ENCODE data around the gene RNF144A.

Gene RNF144A

DNA sequence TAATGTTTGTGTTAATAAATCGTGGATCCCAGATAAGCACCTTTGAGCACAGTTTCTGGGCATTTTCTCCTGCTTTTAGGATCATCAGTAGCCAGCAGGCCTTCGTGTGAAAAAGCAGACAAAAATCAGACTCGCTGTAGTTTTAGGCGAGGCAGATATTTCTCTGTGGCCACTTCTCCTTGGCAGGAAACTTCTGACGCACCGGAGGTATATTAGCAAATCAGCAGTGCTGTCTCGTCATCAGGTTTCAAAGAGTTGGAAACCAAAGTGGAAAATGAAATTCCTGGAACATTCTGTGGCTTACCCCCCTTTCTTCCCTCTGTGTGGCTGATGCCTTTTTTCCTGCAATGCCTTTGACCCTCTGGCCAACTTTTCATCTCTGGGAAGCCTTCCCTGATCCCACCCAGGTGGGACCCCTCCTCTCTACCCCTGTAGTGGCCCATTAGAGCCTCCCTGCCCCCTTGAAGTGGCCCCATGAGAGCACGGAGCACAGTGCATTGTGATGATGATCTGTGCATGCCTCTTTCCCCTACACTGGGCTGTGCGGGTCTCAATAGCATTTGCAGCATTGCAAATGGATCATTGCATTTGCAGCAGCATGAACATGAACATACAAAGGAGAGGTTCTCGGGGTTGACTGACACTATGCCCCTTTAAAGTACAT lies 93.3 kb downstream of the RNF144A start:
- no peak for DNase-seq

DNA sequence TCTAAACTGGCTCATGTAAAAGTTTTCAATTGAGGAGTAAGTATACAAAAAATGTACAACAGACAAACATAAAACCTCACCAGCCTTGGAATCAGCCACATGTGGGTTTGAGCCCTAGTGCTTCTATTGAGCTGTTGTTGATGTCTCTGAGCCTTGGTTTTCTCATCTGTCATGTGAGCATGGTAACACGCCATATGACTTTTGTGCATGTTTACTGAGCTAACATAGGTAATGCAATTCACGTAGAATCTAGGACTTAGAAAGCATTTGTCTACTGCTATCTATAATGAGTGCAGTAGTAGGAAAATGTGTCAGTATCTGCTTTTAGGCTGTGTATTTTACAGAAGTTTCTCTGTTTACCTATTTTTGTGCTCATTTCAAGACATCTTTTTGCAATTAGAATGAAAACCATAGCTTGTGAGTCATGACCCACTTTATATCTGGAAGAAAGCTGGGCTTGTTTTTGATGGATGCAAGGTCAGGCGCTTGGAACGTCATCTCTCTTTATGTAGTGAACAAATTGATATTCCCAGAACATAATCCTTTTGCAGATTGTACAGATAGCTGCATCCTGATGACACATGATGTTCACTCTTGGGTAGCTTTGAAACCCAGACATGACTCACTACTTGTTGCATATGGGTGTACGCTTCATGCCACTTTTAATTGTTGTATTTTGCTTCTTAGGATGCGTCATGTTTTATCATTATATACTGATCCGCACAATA lies 94.3 kb downstream of the RNF144A start:
- peak; percentile 59 for DNase-seq

DNA sequence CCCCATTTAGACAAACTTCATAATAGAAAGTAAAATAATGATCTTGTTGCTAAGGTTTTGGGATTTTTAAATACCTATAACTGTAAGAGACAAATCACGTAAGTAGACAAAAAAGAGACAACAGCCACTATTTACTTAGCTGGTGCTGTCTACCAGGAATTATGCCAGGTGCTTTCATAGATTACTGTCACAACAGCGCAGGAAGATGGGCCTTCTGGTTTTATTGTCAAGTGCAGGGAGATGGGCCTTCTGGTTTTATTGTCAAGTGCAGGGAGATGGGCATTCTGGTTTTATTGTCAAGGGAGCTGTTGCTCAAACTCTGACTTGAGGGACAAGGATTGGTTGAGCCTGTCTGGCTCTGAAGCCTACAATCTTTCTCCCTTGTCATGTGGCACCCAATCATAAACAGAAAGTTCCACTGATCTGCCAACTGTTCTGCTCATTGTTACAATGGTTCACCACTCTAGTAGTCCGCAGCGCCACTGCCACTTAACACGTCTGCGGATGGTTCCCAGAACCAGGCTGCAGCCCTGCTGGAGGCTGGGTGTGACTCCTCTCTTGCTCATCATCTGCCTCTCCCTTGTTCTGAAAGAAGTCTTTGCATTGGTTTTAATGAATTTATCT lies 95.0 kb downstream of the RNF144A start:
- peak; percentile 33 for DNase-seq

DNA sequence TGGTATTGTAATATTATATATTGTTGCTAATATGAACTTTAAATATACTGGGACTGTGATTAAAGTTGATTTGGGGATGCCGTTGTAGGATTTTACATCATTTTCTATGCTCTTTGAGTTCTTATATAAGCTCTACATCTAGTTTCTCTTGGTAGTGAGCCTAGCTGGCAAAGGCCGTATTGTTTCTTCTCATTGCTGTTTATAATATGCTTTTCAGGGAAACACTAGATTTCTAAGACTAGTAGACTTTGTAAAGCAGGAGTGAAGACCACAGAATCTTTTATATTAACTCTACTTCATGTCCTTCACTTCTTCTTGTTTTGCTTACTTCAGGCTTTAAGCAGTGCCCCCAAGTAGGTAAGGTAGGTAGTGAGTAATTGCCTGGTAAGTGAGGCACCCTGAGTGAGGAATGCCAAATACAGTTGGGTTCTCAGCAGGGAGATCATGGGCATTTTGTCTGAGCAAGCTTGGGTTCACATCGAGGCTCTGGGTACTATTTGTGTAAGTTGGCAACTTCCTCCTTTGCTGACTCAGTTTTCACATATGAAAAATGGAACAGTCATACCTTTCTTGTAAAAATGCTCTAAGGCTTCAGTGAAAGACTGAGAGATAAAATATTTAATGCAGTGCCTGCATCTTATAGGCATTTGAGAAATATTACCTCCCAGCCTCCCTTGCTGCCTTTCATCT lies 96.4 kb downstream of the RNF144A start:
- no peak for DNase-seq

DNA sequence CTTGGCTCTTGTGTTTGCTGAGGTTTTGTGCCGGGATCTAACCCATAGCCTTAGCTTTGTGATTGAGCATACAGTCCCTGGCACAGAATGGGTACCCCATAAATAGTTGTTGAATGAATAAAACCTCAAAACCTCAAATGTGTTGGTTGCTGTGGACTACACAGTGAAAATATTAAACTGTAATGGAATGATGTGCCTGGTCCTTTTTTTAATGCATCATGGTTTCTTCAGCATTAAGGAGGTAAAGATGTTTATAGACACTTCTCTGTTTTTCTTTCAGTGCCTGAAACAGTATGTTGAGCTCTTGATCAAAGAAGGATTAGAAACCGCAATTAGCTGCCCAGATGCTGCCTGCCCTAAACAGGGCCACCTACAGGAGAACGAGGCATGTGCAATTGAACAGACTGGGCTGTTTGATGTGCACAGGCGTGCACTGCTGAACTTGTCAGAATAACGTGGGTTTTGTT lies 97.0 kb downstream of the RNF144A start:
- no peak for DNase-seq

DNA sequence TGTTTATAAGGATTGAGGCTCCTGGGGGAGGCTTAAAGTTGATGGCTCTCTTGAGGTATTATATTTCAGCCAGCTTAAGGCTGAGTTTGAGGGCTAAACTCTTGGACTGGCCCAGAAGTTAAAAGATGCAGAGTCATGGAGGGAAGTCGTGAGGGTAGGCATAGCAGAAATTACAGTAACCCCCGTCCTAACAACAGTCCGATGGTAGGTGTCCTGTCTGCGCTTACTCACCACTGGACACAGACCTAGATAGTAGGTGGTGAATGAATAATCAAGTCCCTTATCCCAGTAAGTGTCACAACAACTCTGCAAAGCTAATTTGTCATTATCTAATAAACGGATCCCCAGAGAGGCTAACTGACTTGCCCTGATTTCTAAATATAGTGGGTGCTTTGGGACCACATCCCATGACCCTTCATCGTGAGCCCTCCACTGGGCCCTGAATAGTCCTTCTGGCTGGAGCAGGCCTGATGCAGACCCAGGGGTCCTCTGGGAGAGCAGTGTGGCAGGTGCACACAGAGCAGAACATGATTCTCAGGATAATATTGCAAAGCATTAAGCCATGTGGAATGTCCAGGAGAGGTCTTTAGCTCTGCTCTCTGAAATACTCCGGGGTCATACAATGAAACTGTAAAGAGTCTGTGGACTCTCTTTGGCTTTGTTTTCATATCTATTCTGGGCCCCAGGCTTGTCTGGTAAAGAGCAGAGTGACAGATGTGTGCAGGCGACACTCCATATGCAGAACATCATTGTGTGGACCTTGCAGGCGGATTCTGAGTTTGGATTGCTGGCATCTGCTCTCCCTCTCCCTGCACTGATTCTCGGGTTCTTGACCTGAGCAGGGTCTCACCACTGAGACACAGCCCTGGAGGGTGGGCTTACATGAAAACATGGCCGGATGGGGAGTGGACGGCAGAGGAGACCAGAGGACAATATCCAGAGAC lies 98.1 kb downstream of the RNF144A start:
- no peak for DNase-seq

DNA sequence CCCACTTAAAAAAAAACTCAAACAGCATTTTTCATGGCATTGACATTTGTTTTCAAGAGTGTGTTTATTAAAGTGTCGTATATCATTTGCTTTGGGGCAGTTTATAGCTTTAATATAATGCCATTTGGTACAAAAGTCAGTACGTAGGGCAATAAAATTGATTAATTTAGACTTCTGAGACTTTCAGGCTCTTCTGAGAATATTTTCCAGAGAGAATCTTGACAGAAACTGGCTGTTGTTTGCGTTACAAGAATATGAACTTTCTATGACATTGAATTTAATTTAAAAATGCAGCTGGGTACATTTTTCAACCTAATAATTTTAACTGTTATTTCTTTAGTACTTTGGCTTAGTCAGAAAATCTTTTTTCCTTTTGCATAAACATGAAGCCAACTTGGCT lies 98.9 kb downstream of the RNF144A start:
- no peak for DNase-seq

DNA sequence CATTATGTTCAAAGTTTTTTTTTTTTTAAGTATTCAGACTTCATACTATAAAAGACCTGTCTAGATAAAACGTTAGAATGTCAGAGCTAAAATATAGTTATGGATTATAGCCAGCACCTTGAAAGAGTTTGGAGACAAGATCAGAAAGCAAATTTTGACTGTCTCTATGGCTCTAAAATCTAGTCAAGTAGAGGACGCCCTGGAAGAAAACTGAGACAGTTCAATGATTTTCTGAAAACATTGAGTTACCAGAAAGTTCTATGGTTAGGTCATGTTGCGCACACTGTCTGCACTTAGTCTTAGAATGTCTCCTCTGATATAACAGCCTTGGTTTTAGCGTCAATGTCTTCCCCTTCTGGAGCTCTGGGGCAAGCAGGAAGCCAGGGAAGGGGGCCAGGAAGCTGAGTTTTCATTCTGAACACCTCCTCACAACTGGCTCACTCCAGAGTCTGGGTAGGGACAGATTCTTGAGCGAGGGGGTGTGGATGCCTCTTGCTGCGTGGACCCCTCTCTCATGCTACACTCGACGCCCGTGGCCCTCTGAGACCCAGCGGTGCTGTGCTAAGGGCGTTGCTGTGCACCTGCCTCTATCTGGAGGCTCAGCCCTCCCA lies 99.5 kb downstream of the RNF144A start:
- DNase-seq = no peak

DNA sequence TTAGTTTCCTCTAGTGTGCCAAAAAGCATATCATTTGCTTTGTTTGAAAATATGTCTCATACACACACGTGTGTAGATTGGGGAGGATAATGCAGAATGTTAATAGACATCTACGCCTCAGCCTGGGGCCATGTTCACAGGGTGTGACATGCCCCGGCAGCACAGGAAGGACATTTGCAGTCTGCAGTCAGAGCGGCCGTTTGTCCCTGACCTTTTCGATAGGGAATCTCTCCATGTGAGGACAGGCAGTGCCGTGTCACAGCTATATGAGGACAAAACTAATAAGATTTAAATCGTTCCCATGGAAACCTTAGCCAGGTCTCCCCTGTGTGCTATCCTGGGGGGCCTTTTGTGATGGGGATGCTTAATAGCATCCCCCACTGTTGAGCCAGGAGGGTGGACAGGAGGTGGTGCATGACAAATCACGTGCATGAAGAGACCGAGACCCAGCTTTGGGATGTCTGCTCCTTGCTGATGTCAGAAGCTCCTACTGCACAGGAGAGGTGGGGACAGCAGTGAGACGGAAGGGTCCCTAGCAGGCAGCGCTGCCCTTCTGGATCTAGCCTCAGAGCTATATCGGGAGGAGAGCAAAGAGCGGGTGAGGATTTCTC lies 100.6 kb downstream of the RNF144A start:
- no peak for DNase-seq

DNA sequence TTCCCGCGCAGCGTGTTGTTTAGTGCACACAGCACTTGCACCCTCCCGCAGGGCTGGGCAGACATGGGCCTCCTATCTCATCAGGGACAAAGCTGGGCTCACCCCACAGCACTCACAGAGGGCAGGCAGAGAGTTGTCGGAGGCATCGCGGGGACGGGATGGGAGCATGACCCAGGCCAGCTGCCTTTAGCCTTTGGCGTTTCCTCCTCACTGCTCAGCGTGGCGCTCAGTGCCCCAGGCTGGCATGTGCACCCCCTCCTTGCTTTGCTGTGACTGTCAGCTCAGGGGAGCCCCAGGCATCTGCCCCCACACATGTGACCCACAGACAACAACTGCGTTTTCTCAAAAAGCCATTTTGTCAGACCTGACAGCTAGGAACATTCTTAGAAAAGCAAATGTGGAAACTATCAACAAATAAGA lies 101.1 kb downstream of the RNF144A start:
- DNase-seq = no peak

DNA sequence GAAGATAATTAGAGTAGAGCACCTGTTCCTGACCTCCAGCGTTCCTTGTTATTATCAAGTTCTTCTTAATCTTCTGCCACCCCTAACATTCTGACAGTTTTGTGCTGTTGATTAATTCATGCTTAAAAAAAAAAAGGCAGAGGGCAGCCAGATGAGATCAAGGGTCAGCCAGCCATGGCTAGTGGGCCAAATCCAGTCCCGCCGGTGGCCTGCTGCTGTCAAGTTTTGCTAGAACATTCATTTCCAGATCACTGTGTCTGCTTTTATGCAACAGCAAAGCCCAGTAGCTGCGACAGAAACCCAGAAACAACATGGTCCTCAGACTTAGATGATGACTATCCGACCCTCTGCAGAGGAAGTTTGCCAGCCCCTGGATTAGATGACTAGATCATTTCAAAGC lies 101.6 kb downstream of the RNF144A start:
- no peak for DNase-seq

DNA sequence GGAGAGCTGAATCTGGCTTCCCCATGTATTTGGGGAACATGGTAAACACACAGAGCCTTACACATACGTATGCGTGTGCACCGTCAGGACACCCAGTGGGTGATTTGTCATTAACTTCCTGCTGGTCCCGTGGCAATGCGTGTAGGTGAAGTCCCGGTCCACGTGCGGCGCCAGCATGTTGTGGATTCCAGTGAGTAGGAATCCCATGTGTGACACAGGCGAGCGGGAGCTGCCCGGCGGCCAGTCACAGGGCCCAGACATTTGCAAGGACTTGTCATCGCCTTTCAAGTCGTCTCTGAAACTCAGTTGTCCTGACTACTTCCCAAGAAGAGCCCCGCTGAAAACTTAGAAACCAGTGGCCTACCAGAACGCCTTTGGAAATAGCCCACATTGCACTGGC lies 102.0 kb downstream of the RNF144A start:
- no peak for DNase-seq

DNA sequence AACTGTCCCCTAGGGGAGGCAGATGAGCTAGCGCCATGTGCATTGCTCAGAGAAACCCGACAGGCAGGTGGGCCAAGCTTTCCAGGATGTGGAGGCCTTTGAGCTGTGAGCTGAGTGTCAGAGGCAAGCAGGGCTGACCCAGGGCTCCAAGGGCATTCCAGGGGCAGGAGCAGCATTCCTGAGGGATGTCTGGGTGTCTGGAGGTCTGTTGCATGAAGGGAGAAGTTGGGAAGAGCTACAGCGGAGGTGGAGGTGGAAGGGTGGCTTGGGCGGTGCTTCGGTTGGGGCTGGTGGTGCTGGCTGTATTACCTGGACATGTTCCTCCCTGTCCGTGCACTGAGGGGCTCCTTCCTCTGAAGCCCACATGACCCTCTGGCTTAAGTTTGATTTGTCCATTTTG lies 102.8 kb downstream of the RNF144A start:
- DNase-seq = no peak

DNA sequence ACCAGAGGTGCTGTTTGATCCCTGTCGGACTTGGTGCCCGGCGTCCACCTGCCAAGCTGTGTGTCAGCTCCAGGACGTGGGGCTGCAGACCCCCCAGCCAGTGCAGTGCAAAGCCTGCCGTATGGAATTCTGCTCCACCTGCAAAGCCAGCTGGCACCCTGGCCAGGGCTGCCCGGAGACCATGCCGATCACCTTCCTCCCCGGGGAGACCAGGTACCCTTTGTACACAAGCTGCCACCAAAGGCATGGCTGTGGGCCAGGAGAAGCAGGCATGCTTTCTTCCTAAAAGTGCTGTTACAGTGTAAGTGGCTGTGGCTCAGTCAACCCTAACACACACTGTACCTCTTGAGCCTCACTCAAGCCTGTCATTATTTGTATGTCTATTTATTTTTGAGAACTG lies 103.3 kb downstream of the RNF144A start:
- DNase-seq = no peak

DNA sequence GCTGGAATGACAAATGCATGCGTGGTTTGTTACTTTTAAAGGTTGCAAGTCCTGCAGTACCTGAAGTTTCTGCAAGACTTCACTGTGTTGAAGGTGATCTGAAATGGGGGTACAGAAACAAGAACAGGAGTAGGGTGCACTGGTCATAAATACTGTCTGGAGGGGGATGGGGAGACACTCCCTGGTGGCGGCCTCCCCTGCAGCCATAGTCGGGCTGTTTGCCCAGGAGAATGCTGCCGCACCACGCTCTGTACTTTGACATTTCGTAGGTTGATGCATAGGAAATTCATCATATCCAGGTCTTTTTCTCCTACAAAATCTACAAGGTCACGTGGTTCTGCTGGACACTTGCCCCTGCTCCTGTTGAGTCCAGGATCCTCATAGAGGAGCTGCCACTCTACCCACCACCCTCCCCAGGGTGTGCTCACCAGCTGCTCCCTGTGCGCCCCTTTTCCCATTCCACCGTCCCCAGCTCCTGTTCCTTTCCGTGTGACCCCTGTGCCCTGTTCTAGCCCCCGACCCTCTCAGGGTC lies 103.8 kb downstream of the RNF144A start:
- DNase-seq = no peak

DNA sequence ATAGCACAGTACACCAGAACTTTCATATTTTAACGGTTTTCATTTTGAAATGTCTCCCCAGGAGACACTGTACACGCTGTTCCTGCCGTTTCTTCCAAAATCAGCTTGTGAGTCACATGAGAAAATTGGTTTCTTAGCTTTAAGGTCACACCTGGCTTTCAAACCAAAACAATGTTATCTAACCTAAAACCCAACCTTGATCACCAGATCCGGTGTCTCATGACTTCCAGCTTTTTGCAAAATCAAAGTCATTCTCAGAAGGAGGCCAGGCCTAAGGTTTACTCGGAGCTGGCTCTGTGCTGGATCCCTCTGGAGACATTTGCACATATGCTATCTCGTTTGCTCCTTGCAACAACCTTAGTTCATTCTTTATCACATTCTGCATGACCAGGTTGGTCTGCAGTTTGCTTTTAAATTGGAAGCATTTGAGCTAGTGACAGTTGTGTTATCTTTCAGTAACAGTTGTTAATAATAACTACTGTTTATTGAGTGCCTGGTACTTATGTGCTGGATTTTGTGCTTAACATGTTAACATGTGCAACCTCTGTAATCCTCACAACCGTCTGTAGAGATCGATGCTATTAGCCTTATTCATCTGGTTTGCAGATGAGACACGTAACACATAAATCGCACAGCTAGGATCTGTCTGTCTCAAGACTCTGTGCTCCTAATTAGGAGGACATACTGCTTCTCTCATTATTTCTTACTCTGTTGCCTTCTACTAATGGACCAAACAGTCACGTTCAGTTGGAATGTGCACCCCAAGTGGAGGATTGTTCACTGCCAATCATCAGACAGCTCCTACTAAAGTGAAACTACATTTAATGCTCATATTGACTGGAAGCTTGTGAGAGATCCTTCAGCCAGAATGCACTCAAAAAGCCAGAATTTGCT lies 105.5 kb downstream of the RNF144A start:
- DNase-seq = no peak

DNA sequence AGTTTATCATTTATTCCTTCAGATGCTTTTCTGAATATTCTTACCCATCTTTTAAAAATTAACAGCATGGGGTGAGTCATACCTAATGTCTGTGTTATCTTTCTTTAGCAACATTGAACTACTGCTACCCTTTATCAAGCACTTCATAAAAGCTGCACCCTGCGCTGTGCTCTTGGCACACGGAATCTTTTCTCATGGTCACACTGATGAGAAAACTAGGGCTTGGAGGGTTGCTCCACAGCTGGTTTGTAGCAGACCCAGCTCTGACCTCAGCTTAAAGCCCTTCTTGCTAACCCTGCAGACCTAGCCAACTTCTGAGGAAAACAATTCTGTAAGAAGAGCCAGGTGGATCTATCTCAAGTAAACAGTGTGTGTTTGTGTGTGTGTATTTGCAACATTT lies 106.3 kb downstream of the RNF144A start:
- DNase-seq = no peak

DNA sequence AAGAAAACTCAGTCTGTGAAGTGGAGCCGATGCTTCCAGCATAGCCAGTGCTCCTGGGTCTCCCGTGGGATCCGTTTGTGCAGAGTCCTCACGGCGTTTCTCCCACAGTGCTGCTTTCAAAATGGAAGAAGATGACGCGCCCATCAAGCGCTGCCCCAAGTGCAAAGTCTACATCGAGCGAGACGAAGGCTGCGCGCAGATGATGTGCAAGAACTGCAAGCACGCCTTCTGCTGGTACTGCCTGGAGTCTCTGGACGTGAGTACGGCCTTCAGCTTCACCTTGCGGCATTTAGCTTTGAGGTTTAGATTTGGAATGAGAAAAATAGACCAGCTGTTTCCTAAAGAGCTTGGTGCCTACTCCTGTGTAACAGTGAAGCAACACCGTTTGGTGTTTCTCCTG lies 107.0 kb downstream of the RNF144A start:
- no peak for DNase-seq

DNA sequence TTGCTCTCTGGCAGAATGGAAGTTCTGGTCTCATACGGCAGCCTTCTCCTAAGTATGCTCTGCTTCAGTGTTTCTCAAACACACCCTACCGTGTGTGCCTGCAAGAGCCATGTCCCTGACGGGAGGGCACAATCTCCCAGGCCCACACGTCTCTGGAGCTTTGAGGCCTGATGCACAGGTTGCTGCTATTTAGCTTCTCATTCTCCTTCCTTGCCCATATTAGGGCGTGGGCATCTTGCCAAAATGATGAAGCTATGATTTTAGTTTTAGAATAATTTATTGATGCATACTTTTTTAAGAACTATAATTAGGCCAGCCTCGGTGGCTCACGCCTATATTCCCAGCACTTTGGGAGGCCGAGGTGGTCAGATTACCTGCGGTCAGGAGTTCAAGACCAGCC lies 107.9 kb downstream of the RNF144A start:
- DNase-seq = no peak

DNA sequence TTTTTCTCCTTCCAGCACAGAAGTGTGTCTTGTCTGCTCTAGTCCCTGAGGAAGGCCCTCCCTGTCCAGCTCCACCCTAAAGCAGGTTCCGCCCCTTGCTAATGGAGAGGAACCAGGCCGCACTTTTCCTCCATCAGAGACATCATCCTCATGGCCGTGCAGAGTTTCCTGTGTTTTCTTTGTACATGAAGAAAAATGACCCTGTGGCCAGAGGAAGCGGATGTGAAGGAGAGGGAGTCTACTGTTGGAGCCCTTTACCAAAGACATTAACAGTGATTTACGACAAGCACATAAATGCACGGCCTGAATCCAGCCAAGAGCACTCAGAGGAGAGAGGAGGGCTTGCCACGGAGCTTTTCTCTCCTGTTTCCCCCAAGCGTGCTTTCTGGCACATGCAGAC lies 109.5 kb downstream of the RNF144A start:
- no peak for DNase-seq

Data from T1000 (cell line).